Measurements from ENCODE around the gene NEU3. TPM values are rescaled to one million over a fixed set of nuclear protein-coding genes. Genes with fewer than 3 reads are reported as not detected.

The NEU3 gene
- total and polyA plus RNA-seq, 8 donors = 9.7 to 15.3 (median 14.6) TPM

DNA sequence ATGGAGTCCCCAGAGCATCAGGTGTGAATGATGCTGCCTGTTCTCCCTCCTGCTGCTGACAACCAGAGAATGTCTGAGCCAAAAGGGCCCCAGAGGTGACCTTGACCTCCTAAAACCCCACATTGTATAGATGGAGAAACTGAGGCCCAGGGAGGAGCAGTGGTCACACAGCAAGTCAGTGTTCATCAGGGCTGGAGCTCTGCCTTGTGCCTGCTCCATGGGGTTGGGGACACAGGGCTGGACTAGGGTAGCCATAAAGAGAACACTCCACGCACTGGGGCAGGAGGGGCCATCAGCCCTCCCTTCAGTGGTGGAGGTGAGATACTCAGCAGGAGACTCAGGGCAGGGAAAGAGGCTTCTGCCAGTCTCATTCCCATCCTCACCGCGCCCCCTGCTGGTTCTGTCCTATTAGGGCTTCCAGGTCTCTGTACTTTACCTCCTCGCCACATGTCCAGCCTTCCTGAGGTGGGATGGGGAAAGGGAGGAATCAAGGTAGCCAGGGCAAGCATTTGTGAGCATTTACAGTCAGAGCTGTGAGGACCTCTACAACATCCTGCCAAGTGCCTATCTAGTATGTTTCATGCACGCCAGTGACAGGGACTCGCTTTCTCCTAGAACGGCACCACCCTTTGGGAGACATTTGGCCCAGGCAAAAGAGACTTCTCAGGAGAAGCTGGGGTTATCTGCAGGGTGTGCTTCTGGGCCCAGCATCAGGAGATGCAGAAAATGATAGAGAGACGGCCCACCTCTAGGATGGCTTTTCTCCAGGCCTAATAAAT, 43.2 kb downstream of the NEU3 start:
- no peak overlapping the region for H3K27ac ChIP-seq
- H3K4me3 ChIP-seq = no peak overlapping the region
- H3K36me3 ChIP-seq = no peaks in the 10 kb centered on the region
- TF ChIP-seq, protein P1, sequence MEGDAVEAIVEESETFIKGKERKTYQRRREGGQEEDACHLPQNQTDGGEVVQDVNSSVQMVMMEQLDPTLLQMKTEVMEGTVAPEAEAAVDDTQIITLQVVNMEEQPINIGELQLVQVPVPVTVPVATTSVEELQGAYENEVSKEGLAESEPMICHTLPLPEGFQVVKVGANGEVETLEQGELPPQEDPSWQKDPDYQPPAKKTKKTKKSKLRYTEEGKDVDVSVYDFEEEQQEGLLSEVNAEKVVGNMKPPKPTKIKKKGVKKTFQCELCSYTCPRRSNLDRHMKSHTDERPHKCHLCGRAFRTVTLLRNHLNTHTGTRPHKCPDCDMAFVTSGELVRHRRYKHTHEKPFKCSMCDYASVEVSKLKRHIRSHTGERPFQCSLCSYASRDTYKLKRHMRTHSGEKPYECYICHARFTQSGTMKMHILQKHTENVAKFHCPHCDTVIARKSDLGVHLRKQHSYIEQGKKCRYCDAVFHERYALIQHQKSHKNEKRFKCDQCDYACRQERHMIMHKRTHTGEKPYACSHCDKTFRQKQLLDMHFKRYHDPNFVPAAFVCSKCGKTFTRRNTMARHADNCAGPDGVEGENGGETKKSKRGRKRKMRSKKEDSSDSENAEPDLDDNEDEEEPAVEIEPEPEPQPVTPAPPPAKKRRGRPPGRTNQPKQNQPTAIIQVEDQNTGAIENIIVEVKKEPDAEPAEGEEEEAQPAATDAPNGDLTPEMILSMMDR (IDR thresholded peaks at IDR 0.05) = peak; percentile 52 to 69
- peak; percentile 89 for ATAC-seq
- DNase-seq = peak in 3 of 4 donors; percentile 51 to 88 (median 74)
- no peaks in the 10 kb centered on the region for H3K4me1 ChIP-seq
- H3K27me3 ChIP-seq = no peaks in the 10 kb centered on the region
- H3K9me3 ChIP-seq = no peaks in the 10 kb centered on the region
- intact Hi-C loops (cut with DNase I) = loop anchor here in 1 of 2 donors (5.0 kb wide), 1 partner anchor 105 kb away; no protein-coding TSS in a partner anchor

DNA sequence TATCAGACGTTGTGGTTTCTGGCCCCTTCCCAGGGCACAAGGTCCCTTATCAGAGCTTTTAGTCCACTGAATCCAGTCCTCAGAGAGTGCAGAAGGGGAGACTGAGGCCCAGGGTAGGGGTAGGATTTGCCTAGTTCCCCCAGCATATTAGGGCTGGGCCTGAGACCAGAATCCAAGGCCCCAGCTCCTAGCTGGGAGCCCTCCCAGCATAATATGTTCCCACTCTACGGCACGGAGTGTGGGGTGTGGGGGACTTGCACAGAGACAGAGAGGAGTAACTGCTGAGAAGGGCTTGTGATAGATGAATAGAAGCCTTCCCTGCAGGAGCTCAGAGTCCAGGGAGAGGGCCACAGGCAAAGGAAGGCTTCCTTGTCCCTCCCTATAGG, 43.8 kb downstream of the NEU3 start:
- DNase-seq = no peak
- no peak overlapping the region for H3K4me3 ChIP-seq
- no peak for ATAC-seq
- intact Hi-C loops (cut with DNase I) = loop anchor here in 1 of 2 donors (5.0 kb wide), 1 partner anchor 105 kb away; no protein-coding TSS in a partner anchor
- TF ChIP-seq, protein P1 (IDR thresholded peaks at IDR 0.05) = no peak
- no peaks in the 10 kb centered on the region for H3K9me3 ChIP-seq
- no peaks in the 10 kb centered on the region for H3K36me3 ChIP-seq
- no peaks in the 10 kb centered on the region for H3K27me3 ChIP-seq
- no peak overlapping the region for H3K27ac ChIP-seq
- H3K4me1 ChIP-seq = no peaks in the 10 kb centered on the region

DNA sequence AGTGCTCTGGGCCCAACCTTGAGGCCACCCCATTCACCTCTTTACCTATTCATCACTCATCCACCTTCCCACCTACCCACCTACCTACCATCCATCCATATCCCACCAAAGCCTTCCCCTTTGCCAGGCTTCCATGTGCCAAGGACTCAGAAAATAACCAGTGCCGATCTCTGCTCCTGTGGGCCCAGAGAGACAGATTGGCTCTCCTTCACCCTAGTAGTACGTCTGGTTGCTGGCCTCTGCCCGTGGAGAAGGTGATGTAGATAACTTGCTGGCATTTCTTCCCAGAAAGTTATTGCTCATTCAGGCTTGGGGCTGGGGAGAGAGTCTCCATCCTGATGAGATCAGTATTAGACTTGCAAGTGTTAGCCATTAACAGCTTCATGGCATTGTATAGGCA, 45.2 kb downstream of the NEU3 start:
- intact Hi-C loops (cut with DNase I) = loop anchor here in 1 of 2 donors (5.0 kb wide), 1 partner anchor 107 kb away; no protein-coding TSS in a partner anchor
- no peaks in the 10 kb centered on the region for H3K9me3 ChIP-seq
- H3K4me1 ChIP-seq = no peaks in the 10 kb centered on the region
- no peak for ATAC-seq
- TF ChIP-seq, protein P1 (IDR thresholded peaks at IDR 0.05) = no peak
- DNase-seq = no peak
- no peak overlapping the region for H3K27ac ChIP-seq
- H3K27me3 ChIP-seq = no peaks in the 10 kb centered on the region
- no peak overlapping the region for H3K4me3 ChIP-seq
- no peaks in the 10 kb centered on the region for H3K36me3 ChIP-seq

DNA sequence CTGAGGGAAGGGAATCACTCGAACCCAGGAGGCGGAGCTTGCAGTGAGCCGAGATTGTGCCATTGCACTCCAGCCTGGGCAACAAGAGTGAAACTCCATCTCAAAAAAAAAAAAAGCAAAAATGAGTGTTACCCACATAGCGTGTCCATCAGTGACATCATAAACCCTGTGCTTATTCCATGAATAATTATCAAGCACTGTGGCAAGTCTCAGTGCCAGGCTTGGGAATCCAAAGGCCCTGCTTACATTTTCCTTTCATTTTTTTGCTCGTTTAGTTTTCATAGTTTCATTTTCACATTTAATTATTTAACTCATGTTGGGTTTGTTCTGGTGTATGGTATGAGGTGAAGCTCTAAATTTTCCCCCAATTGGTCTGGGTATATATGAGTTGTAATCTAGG, 46.5 kb downstream of the NEU3 start:
- TF ChIP-seq, protein P1 (IDR thresholded peaks at IDR 0.05) = no peak
- Histone ChIP-seq H3K27me3 (no peaks in the 10 kb centered on the region), H3K36me3 (no peaks in the 10 kb centered on the region), H3K4me1 (no peaks in the 10 kb centered on the region), H3K27ac (no peak overlapping the region), H3K4me3 (no peak overlapping the region), H3K9me3 (no peaks in the 10 kb centered on the region)
- DNase-seq (no peak), ATAC-seq (no peak)
- intact Hi-C loops (cut with DNase I) = no loop called here

DNA sequence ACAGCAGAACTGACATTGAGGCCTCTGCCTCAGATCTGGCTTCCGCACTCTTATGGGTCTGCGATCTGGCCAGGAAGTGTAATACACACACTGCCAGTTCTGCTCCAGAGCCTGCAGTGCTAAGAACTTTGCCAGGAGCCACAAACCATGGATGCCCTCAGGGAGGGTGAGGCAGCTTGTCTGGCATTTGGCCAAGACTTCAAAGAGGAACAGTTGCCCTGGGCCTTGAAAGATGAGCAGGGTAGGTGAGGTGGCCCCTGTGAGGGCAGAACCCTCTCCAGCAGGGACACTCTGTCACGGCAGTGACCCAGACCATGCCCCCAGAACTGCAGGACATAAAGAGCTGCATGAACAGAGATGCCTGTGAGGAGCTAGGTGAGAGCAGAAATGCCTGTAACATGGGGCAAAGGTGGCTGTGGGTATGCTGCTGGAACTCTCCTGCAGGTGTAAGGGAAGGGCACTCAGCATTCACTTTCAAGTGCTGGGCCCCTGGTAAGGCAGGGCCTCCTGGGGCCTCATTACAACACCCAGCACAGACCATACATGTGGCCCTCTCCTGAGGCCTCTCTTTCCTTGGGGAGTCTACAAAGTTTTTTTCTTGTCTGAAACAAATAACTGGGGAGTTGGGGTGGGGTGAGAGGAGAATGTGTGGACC, 47.3 kb downstream of the NEU3 start:
- Histone ChIP-seq H3K4me1 (no peaks in the 10 kb centered on the region), H3K36me3 (no peaks in the 10 kb centered on the region), H3K27me3 (no peaks in the 10 kb centered on the region), H3K27ac (no peak overlapping the region), H3K4me3 (no peak overlapping the region), H3K9me3 (no peaks in the 10 kb centered on the region)
- intact Hi-C loops (cut with DNase I) = no loop called here
- DNase-seq = no peak
- TF ChIP-seq, protein P1 (IDR thresholded peaks at IDR 0.05) = no peak
- ATAC-seq = no peak

All from left lung (tissue), 10 donors.